ENCODE data around the gene EPS8L2. TPM values are rescaled to one million over a fixed set of nuclear protein-coding genes. Genes with fewer than 3 reads are reported as not detected.

The EPS8L2 gene
- total and polyA plus RNA-seq, 9 of the 15 experiments (the other 6 are each of a cell fraction or from before 2014, with no cell fraction given), result 0.75 to 17.0 (median 3.7) TPM

- TF ChIP-seq ZNF639 (CRISPR knock-in tag; conservative IDR thresholded peaks at IDR 0.05 in 1 of 2, IDR thresholded peaks at IDR 0.05 in 1 of 2) (peak in 1 of 2 experiments; percentile 75; a peak in 2 of 4 replicates), ZKSCAN8 (CRISPR knock-in tag; IDR thresholded peaks at IDR 0.05) (no peak), NCOA1 (IDR thresholded peaks at IDR 0.05; ENCODE audit: low read depth) (no peak), ZNF280A (IDR thresholded peaks at IDR 0.05; ENCODE audit: low read depth, partially characterized antibody) (no peak), BACH1 (tag; IDR thresholded peaks at IDR 0.05) (no peak), ZNF584 (CRISPR knock-in tag; IDR thresholded peaks at IDR 0.05; ENCODE audit: low read depth) (no peak), NKRF (IDR thresholded peaks at IDR 0.05; ENCODE audit: borderline replicate concordance) (no peak), CBX5 (IDR thresholded peaks at IDR 0.05; ENCODE audit: borderline replicate concordance, low read depth) (no peak), POLR2AphosphoS2 (IDR thresholded peaks at IDR 0.05; ENCODE audit: low read length) (no peak), HNRNPUL1 (IDR thresholded peaks at IDR 0.05; ENCODE audit: low read length) (no peak), FOXO4 (CRISPR knock-in tag; IDR thresholded peaks at IDR 0.05) (no peak), NR0B1 (IDR thresholded peaks at IDR 0.05; ENCODE audit: partially characterized antibody) (no peak), TEAD1 (CRISPR knock-in tag; IDR thresholded peaks at IDR 0.05) (peak in 1 of 2 experiments; percentile 84; a peak in 2 of 4 replicates), ZBTB7A (IDR thresholded peaks at IDR 0.05; ENCODE audit: borderline replicate concordance, control insufficient read depth, low read depth, low read length) (no peak), ZBTB17 (CRISPR knock-in tag; IDR thresholded peaks at IDR 0.05) (0 out of 2 replicates have a peak, but pooled peaks have one; percentile 36), CXXC5 (CRISPR knock-in tag; IDR thresholded peaks at IDR 0.05) (peak; percentile 93), SLC30A9 (CRISPR knock-in tag; IDR thresholded peaks at IDR 0.05) (no peak), MTA1 (IDR thresholded peaks at IDR 0.05; ENCODE audit: borderline replicate concordance) (no peak)
Observed at GRCh38 chr11:694563-695287, 11.3 kb upstream of the EPS8L2 start, which contains the start of gene DEAF1 (continued).
